GM19372 (cell line): ENCODE measurements around the gene USP54.

Experiments used
- ATAC-seq: cut with Tn5 transposase; IDR thresholded peaks from one replicate; pipeline ENCODE4 v1.9.1; 2021; ENCODE audit warnings: mild to moderate bottlenecking, low read depth, moderate library complexity; ENCODE audit not compliant: unreplicated experiment

USP54 gene

DNA sequence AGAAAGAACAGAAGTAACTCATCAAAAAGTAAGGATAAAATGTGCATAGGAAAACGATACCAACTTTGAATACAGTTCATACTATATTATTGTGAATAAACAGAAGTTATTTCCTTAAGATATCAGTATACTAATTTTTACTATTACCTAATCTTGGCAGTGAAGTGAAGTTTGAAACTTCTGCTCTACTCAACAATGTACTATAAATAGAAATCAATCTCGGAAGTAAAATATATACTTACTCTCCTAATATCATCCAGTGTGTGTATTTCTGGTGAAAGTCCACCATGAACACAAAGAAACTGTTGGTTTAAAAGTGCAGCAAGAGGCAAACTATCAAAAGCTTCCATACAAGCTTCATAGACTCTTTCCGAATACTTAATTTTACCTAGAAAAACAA, 119.9 kb downstream of the USP54 start:
- no peak for ATAC-seq

DNA sequence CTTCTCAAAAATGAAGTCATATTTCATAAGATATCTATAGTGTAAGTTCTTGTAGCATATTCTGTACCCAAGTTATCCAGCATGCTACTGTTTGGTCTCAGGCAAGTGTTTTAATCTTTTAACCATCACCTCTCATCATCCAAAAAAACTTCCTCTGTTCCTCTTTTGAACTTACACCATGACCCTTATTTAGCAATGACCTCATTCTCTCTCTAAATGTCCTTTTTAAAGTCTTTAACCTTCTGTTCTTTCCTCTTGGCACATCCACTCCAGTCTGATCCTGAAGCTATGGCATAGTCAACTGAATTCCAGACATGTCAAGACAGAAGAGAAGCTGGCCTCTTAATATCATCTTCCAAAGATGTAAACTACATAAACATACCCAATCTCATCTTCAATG, 121.6 kb downstream of the USP54 start:
- ATAC-seq, result no peak

DNA sequence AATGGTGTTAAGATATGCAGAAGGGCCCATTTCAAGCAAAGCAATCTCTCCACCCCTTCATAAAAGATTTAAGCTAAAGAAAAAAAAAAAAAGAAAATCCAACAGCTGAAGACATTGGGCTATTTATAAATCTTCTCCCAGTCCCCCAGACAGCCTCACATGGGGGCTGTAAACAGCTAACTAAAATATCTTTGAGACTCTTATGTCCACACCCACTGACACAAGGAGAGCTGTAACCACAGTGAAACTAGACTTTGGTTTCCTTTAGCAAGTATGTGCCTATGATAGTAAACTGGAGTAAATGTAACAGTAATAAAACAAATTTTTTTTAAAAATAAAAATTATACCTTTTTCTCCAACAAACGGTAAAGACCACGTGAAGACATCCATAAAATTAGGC, 123.9 kb downstream of the USP54 start:
- ATAC-seq, result no peak

DNA sequence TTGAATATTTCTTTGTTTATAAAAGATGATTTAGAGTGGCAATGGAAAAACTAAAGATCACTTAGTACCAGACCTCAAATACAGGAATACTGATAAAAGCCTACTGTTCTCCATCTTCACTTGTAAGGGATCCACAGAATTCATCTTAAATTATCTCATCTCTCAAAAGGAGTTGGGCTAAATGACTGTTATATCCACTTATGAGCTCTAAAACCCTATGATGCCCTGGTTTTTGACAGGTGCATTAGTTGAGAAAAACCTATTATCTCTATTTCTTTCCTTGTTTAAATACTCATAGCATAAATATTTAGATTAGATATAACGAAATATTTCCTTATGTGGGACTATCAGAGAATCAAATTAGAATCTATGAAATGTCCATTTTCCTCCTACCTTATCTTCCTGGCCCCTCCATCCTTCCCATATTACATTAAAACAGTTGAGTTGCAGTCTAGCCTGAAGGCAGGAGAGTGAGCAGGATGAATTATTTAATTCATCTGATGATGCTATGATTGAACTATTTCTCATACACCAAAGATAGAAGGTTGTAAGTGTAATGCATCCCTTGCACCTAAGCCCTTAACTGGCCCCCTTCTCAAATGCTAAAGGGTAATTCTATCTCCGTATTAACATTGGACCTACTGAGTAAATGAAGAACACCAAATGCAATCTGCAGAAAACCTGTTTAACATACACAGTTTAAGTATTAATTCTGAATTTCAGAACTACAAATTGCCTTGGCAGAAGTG, 125.0 kb downstream of the USP54 start:
- no peak for ATAC-seq

DNA sequence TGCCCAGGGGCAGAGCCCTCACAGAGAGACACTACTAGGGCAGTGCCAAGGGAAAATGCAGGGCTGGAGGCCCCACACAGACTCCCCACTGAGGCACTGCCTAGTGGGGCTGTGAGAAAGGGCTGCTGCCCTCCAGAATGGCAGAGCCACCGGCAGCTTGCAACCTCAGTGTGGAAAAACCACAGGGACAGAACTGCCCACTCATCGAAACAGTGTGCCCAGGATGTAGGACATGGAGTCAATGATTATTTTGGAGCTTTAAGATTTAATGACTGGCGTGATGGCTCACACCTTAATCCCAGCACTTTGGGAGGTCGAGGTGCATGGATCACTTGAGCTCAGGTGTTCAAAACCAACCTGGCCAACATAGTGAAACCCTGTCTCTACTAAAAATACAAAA, 130.2 kb downstream of the USP54 start:
- ATAC-seq, result no peak

DNA sequence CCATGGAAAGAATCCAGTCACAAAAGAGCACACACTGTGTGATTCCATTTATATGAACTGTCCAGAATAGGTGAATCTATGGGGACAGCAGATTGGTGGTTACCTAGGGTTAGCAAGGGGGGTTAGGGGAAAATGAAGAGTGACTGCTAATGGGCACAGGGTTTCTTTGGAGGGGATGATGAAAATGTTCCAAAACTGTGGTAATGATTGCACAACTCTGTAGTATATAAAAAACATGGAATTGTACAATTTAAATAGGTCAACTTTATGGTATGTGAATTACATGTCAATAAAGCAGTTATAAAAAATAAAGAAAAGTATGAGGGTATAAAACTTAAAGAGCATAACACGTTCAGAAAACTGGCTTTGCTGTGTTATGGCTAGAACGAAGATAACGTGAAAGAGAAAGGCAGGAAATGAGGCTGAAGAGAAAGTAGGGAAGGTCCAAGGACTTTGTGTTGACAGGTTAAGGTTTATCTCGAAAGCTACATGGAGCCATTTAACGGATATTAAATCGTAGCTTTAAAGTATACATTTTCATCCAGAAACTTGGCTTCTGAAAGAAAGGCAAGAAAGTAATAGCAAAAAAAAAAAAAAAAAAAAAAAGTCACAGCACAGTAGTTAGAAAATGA, 131.3 kb downstream of the USP54 start:
- ATAC-seq, result no peak

DNA sequence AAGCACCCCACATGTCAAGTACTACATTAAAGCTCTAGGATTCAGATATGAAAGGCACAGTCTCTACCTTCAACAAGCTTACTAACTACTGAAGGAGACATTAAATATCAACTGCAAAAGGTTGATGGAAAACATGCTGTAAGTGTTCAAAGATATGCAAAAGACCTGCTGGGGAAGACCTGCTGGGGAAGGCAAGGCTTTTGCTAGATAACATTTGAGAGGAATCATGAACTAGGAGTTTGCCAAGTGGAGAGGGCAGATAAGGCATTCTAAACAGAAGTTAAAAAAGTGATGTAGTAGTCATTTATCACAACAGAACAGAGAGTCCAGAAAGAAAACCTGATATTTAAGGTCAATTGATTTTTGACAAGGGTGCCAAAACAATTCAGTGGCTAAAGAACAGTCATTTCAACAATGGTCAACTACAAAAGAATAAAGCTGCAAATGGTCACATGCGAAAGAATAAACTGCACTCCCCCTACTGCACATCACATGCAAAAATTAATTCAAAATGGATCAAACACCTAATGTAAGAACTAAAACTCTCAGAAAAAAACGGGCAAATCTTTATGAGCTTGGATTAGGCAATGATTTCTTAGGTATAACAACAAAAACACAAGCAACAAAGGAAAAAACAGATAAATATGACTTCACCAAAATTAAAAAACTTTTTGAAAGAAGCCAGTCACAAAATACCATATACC, 134.8 kb downstream of the USP54 start:
- ATAC-seq, result no peak

DNA sequence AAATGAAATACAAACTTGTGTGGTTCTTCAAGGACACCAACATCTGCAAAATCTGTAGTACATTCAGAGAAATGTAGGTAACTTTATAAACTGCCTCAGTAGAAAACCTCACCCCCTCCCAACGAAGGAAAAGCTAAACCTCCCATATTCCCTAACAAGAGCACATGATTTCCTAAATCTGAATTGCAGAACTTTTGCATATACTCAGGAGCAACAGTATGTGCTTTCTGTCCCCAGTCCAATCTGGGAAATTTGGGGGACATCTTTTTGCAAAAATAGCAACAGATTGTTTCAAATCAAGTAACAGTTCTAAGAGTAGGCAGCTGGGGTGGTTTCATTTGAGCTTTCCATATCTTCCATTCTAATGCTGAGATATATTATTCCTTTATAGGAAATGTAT, 142.0 kb downstream of the USP54 start:
- ATAC-seq, result no peak

DNA sequence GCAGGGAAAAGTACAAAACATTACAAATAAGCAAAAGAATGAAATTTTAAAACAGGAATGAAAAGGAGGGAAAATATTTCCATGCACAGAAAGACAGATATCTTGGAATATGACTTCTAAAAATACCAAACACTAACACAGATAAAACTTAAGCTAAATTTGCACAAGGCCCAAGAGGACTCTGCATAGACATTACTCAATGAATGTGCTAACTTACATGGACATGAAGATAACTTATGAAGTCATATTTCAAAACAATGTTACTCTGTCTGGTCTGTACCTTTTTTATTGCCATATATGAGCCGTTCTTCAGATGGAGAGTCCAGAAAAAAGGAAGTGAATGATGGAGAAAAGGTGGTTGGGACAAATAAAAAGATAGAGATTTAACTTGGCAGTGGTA, 142.8 kb downstream of the USP54 start:
- no peak for ATAC-seq
